HepG2 (cell line): ENCODE results near the gene CEP250. TPM values are rescaled to one million over a fixed set of nuclear protein-coding genes. Genes with fewer than 3 reads are reported as not detected.

ENCODE experiments used
- ATAC-seq: fragments of 200-7000 bp; cut with Tn5 transposase; 3 replicates; pipeline ENCODE4 v1.9.1; 2020; ENCODE audit warnings: mild to moderate bottlenecking, moderate library complexity
- BruUV-seq: library from RNA; stranded (reverse); fragments of 400-500 nt; replicated peaks from 2 replicates; lab custom pipeline; 2021; lab: Mats Ljungman, UMichigan
- CTCF ChIA-PET: fragments of 300-600 bp; formaldehyde crosslinking; extraction: SDS; loops from one replicate; lab custom pipeline; 2021; ENCODE audit warnings: low total read pairs, inconsistent platforms, low intra/inter-chr PET ratio; lab: Yijun Ruan, JAX
- POLR2A ChIA-PET: fragments of 350-600 bp; sonication (Branson Sonifier 250); formaldehyde crosslinking; loops from one replicate; lab custom pipeline; 2020; ENCODE audit warnings: antibody characterized with exemption, inconsistent platforms; lab: Yijun Ruan, JAX
- DNase-seq: peaks from one replicate; pipeline ENCODE4 v3.0.0-alpha.2; 2015; ENCODE audit warnings: low spot score
- FAIRE-seq: peaks from 3 replicates; lab custom pipeline; 2011; peaks lifted over from hg19 to GRCh38; lab: Jason Lieb, UNC
- H2AFZ ChIP-seq: one replicate; pipeline ENCODE4 v1.6.1; 2011; ENCODE audit warnings: low read length, inconsistent platforms
- H3K27ac ChIP-seq: fragments of 300-600 bp; 3 replicates; pipeline ENCODE4 v1.8.0; 2011; ENCODE audit warnings: mixed run types, mild to moderate bottlenecking, mixed read lengths, low read length, inconsistent platforms; ENCODE audit not compliant: insufficient read depth; ENCODE audit errors: extremely low read length
- H3K27me3 ChIP-seq, 2 experiments: fragments of 200-600 bp in 1 of 2; 2 replicates in 1 of 2; 3 replicates in 1 of 2; pipeline versions ENCODE4 v1.6.0 to v1.8.0; 2011; ENCODE audit warnings: low read length in 2 of 2, mild to moderate bottlenecking in 2 of 2, moderate library complexity in 2 of 2, inconsistent platforms in 1 of 2; ENCODE audit not compliant: insufficient read depth in 2 of 2, control insufficient read depth in 1 of 2
- H3K36me3 ChIP-seq, 2 experiments: fragments of 200-600 bp in 1 of 2; replicated peaks in 1 of 2; 2 replicates in 1 of 2; 3 replicates in 1 of 2; pipeline versions ENCODE4 v1.5.1 to v1.8.0; 2011; ENCODE audit warnings: low read length in 2 of 2, inconsistent platforms in 1 of 2; ENCODE audit not compliant: insufficient read depth in 2 of 2, control insufficient read depth in 1 of 2
- H3K4me1 ChIP-seq: 2 replicates; pipeline ENCODE4 v1.5.1; 2012; ENCODE audit warnings: low read length, inconsistent platforms; ENCODE audit not compliant: insufficient read depth
- H3K4me2 ChIP-seq: 2 replicates; pipeline ENCODE4 v1.6.0; 2011; ENCODE audit warnings: low read depth, low read length, inconsistent platforms
- H3K4me3 ChIP-seq, 3 experiments: fragments of 200-600 bp in 1 of 3; sonication (generic), shearing (Covaris generic) in 1 of 3; replicated peaks in 1 of 3; 2 replicates each; pipeline ENCODE4 v1.5.1; 2011 to 2016; ENCODE audit warnings: low read length in 3 of 3, inconsistent platforms in 2 of 3, low read depth in 2 of 3, mild to moderate bottlenecking in 2 of 3, control low read depth in 1 of 3, mixed read lengths in 1 of 3; ENCODE audit not compliant: insufficient read depth in 1 of 3
- H3K79me2 ChIP-seq: one replicate; pipeline ENCODE4 v1.6.1; 2011; ENCODE audit warnings: low read length, inconsistent platforms; ENCODE audit not compliant: insufficient read depth
- H3K9ac ChIP-seq: 2 replicates; pipeline ENCODE4 v1.6.0; 2011; ENCODE audit warnings: mild to moderate bottlenecking, low read depth, low read length, inconsistent platforms; ENCODE audit not compliant: insufficient read depth
- H3K9me3 ChIP-seq: 2 replicates; pipeline ENCODE4 v1.5.1; 2012; ENCODE audit warnings: mild to moderate bottlenecking, low read length
- H4K20me1 ChIP-seq: 2 replicates; pipeline ENCODE4 v1.6.0; 2011; ENCODE audit warnings: inconsistent platforms, mild to moderate bottlenecking, low read length, moderate library complexity; ENCODE audit not compliant: insufficient read depth
- ARID4A ChIP-seq: sonication (generic); formaldehyde crosslinking; IDR thresholded peaks from 2 replicates; pipeline ENCODE4 v1.5.0; 2020; ENCODE audit warnings: mild to moderate bottlenecking, missing genetic modification reagents, borderline replicate concordance
- ASH2L ChIP-seq: fragments of 300-600, 200-600 bp; sonication (generic); IDR thresholded peaks from 2 replicates; pipeline ENCODE4 v1.7.0; 2017; ENCODE audit warnings: low read depth, mild to moderate bottlenecking, moderate library complexity, mixed read lengths, low read length; ENCODE audit not compliant: insufficient read length
- FOXK2 ChIP-seq: fragments of 450-650 bp; IDR thresholded peaks from 2 replicates; pipeline ENCODE4 v1.6.1; 2016
- GATAD2A ChIP-seq: IDR thresholded peaks from 2 replicates; pipeline ENCODE4 v1.6.1; 2016
- GRHL1 ChIP-seq: sonication (generic); formaldehyde crosslinking; conservative IDR thresholded peaks from 2 replicates; pipeline ENCODE4 v1.8.0; 2022; ENCODE audit warnings: missing genetic modification reagents
- KLF16 ChIP-seq, 2 experiments: sonication (generic) in 1 of 2; formaldehyde crosslinking in 1 of 2; IDR thresholded peaks; 2 replicates each; pipeline versions ENCODE4 v1.6.1 to v1.8.0; 2016 to 2023; ENCODE audit warnings: missing genetic modification reagents in 2 of 2, missing compliant biosample characterization in 1 of 2
- NFIB ChIP-seq: sonication (generic); formaldehyde crosslinking; IDR thresholded peaks from 2 replicates; pipeline ENCODE4 v1.9.0; 2021; ENCODE audit warnings: missing genetic modification reagents, mild to moderate bottlenecking, borderline replicate concordance
- POLR2AphosphoS2 ChIP-seq: IDR thresholded peaks from 2 replicates; pipeline ENCODE4 v1.6.1; 2011; ENCODE audit warnings: low read depth, low read length, improper control_type of control experiment
- SIX1 ChIP-seq: sonication (generic); formaldehyde crosslinking; IDR thresholded peaks from 2 replicates; pipeline ENCODE4 v1.4.0; 2020; ENCODE audit warnings: missing genetic modification reagents, borderline replicate concordance
- TAF15 ChIP-seq: fragments of 200-400 bp; formaldehyde crosslinking; IDR thresholded peaks from one replicate; pipeline ENCODE4 v1.6.1; 2018; ENCODE audit warnings: mild to moderate bottlenecking, low read depth, low read length; ENCODE audit not compliant: poor library complexity, severe bottlenecking
- TFAP4 ChIP-seq: sonication (generic); IDR thresholded peaks from 2 replicates; pipeline ENCODE4 v1.6.1; 2016; ENCODE audit warnings: low read depth, borderline replicate concordance
- ZFYVE20 ChIP-seq: sonication (generic); formaldehyde crosslinking; IDR thresholded peaks from 2 replicates; pipeline ENCODE4 v1.8.0; 2023; ENCODE audit warnings: low read depth, mild to moderate bottlenecking, moderate library complexity, missing genetic modification reagents, borderline replicate concordance
- ZNF180 ChIP-seq: sonication (generic); formaldehyde crosslinking; IDR thresholded peaks from 2 replicates; pipeline ENCODE4 v1.4.0; 2020; ENCODE audit warnings: low read depth, missing genetic modification reagents, borderline replicate concordance
- ZNF460 ChIP-seq: sonication (generic); formaldehyde crosslinking; IDR thresholded peaks from 2 replicates; pipeline ENCODE4 v1.5.1; 2020; ENCODE audit warnings: missing genetic modification reagents, mild to moderate bottlenecking, borderline replicate concordance
- ZNF598 ChIP-seq: sonication (generic); formaldehyde crosslinking; IDR thresholded peaks from 2 replicates; pipeline ENCODE4 v1.5.1; 2020; ENCODE audit warnings: mild to moderate bottlenecking, missing genetic modification reagents, borderline replicate concordance
- WGBS: methylation state at CpG from one replicate; pipeline ENCODE4 v1.1.6; 2017; ENCODE audit warnings: low lambda C conversion rate; 5-methylcytosine and 5-hydroxymethylcytosine counted together
- in situ Hi-C: cut with HindIII; loops from 2 replicates; pipeline ENCODE4 v1.10.0; 2017; ENCODE audit warnings: low pct_unique_long_range_greater_than_20kb; ENCODE audit not compliant: extremely low pct_ligation_motif_present
- intact Hi-C: fragments of 100-400 bp; cut with micrococcal nuclease; formaldehyde crosslinking; loops from one replicate; pipeline ENCODE4 v1.10.0; 2022; ENCODE audit not compliant: unreplicated experiment
- polyA plus RNA-seq, 8 experiments: library from polyadenylated mRNA; depleted of rRNA in 3 of 8; stranded (reverse) in 7 of 8; unstranded in 1 of 8; fragments of >200 nt; fragmentation: Illumina TruSeq in 4 of 8; extraction: Trizol in 4 of 8; gene quantifications; 2 replicates each; pipeline versions ENCODE4 v1.2.1 to v1.2.3, GENCODE V29; 2011 to 2016; ENCODE audit warnings: low read depth in 4 of 8, missing spikeins in 1 of 8, mixed read lengths in 1 of 8; ENCODE audit not compliant: insufficient read depth in 1 of 8
- total RNA-seq, 5 experiments: library from RNA; depleted of rRNA; stranded (reverse); fragments of >200 nt; fragmentation: Illumina TruSeq; extraction: Trizol; gene quantifications; 2 replicates each; pipeline ENCODE4 v1.2.3, GENCODE V29; 2016; ENCODE audit warnings: low read depth in 1 of 5

Gene CEP250
- total and polyA plus RNA-seq, 2 of the 13 experiments (the other 11 are each of a cell fraction or from before 2014, with no cell fraction given) = 28.8 to 55.3 TPM

GRCh38 chr20:35463455-35464300, 8.3 kb downstream of the CEP250 start:
- Histone ChIP-seq H3K4me3 (no peak overlapping the region), H2AFZ (no peak overlapping the region), H3K27ac (peak overlapping the region; percentile 14), H3K9me3 (no peaks in the 10 kb centered on the region), H3K9ac (no peak overlapping the region), H3K4me2 (no peak overlapping the region), H3K4me1 (peaks cover 42% of the 10 kb centered on the region), H3K36me3 (peaks cover 30 to 63% of the 10 kb centered on the region in 2 experiments), H4K20me1 (peaks cover 4% of the 10 kb centered on the region; the same call in 1 of the 2 replicates), H3K27me3 (no peaks in the 10 kb centered on the region), H3K79me2 (peaks cover 7% of the 10 kb centered on the region)
- BruUV-seq = no TSS peak
- intact Hi-C loops (loop anchor here (1.0 to 10.0 kb wide), 6 partner anchors 15 to 419 kb away; partner anchors contain the start of genes NFS1 and ROMO1), in situ Hi-C loops (loop anchor here (5.0 kb wide), 1 partner anchor 139 kb away; no protein-coding TSS in a partner anchor)
- POLR2A ChIA-PET = interaction anchor here (1.0 to 9.1 kb wide), 5 partner anchors 8 to 77 kb away, joined by 3 to 151 read pairs (median 3); partner anchors contain the start of gene CEP250
- CTCF ChIA-PET = interaction anchor here (0.5 to 2.6 kb wide), 6 partner anchors 11 to 198 kb away, joined by 3 to 30 read pairs (median 4); no protein-coding TSS in a partner anchor
- DNase-seq = peak; percentile 84
- WGBS = 70% methylated on average over 4 of the region's 4 CpGs
- peak; percentile 79 for ATAC-seq
- FAIRE-seq = peak; percentile 90
- no peak for TF ChIP-seq NFIB (CRISPR knock-in tag)
- TF ChIP-seq POLR2AphosphoS2 = no peak
- TF ChIP-seq GRHL1 (CRISPR knock-in tag) = no peak
- peak; percentile 43; the same call in 1 of the 2 replicates for TF ChIP-seq ARID4A (CRISPR knock-in tag)
- TF ChIP-seq ZFYVE20 (CRISPR knock-in tag) = no peak
- TF ChIP-seq FOXK2 = no peak
- TF ChIP-seq KLF16 (CRISPR knock-in tag; IDR thresholded peaks at IDR 0.05) = peak in 1 of 2 experiments; percentile 45; a peak in 1 of 4 replicates
- TF ChIP-seq ZNF460 (CRISPR knock-in tag) = no peak
- peak; percentile 30 for TF ChIP-seq ASH2L
- peak; percentile 48 for TF ChIP-seq GATAD2A
- no peak for TF ChIP-seq ZNF180 (CRISPR knock-in tag)
- TF ChIP-seq TFAP4 = no peak
- 0 out of 2 replicates have a peak, but pooled peaks have one; percentile 25 for TF ChIP-seq SIX1 (CRISPR knock-in tag)
- no peak for TF ChIP-seq TAF15
- TF ChIP-seq ZNF598 (CRISPR knock-in tag) = peak; percentile 76; the same call in 1 of the 2 replicates
